ENCODE data around the gene ZNF33B.

DNA sequence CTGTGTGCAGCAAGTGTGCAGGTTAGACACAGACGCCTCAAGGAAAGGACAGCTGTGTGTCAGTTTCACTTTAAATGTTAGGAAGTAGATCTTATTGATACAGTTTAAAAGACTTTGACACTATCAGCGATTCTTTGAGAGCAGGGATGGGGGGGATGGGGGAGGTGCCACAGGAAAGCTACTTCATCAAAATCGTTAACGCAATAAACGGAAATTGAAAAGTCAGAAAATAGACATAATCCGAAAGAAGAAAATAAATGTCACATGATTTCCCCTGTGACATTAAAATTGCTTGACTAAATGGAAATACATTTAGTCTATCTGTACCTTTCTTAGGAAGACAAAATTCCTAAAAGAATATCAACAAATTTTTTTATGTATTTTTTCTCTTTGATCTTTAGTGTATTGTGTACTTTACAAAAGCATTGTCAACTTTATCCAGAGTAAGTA, 476 bp upstream of the ZNF33B start:
- TF ChIP-seq, protein P1, sequence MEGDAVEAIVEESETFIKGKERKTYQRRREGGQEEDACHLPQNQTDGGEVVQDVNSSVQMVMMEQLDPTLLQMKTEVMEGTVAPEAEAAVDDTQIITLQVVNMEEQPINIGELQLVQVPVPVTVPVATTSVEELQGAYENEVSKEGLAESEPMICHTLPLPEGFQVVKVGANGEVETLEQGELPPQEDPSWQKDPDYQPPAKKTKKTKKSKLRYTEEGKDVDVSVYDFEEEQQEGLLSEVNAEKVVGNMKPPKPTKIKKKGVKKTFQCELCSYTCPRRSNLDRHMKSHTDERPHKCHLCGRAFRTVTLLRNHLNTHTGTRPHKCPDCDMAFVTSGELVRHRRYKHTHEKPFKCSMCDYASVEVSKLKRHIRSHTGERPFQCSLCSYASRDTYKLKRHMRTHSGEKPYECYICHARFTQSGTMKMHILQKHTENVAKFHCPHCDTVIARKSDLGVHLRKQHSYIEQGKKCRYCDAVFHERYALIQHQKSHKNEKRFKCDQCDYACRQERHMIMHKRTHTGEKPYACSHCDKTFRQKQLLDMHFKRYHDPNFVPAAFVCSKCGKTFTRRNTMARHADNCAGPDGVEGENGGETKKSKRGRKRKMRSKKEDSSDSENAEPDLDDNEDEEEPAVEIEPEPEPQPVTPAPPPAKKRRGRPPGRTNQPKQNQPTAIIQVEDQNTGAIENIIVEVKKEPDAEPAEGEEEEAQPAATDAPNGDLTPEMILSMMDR (IDR thresholded peaks at IDR 0.05) = no peak
- TF ChIP-seq EP300 (IDR thresholded peaks at IDR 0.05) (no peak), POLR2A (IDR thresholded peaks at IDR 0.05) (no peak)

Data from ovary (tissue), 3 donors.